Left cardiac atrium (tissue), 4 donors: ENCODE results near the gene TTC12. TPM values are rescaled to one million over a fixed set of nuclear protein-coding genes. Genes with fewer than 3 reads are reported as not detected.

Experiments used
- ATAC-seq, 2 donors: fragments of 200-7000 bp; cut with Tn5 transposase; one replicate each; pipeline ENCODE4 v1.9.1; 2020; ENCODE audit warnings: mild to moderate bottlenecking in 2 of 2, moderate library complexity in 2 of 2
- DNase-seq: peaks from one replicate; pipeline ENCODE4 v3.0.0-alpha.2; 2020
- intact Hi-C, 2 donors: fragments of 100-400 bp; cut with DNase I; formaldehyde crosslinking; loops; one replicate each; pipeline versions ENCODE4 v1.14.1 to v1.15.1; 2022 to 2023
- total RNA-seq, 2 donors: library from RNA; stranded (reverse); fragmentation: NEBNext Ultra II Directional; extraction: Animal tissue kit (Norgen Biotek cat#: 25700); gene quantifications; one replicate each; pipeline ENCODE4 v1.2.1, GENCODE V29; 2021
- donor health status: DM: no; HTN: yes; CAD: no.
- donor health status: DM: no; HTN: yes; CAD: no; lungs with severe emphysema.
- donor health status: DM: yes; HTN: yes; CAD: no.
- donor health status: Dilated cardiomyopathy.

TTC12 gene
- total RNA-seq, 2 donors from 2014 or later: 4.2 to 5.4 TPM

DNA sequence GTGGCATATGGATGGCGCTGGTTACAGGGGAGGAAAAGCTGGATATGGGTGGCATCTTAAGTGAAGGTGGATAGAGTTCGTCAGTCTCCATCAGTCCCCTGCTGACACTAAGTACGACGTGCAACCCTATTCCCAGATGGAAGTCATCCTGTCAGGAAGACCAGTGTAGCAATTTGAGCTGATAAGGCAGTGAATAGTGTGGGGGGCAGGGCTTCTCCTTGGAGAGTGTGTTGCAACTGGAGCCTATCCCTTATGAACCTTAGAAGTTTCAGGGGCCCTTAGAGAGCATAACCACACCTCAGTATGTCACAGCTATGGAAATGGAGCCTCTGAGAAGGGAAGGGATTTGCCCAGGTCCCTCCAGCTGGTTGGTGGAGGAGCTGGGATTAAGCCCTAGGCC lies 37.1 kb downstream of the TTC12 start:
- ATAC-seq: no peak
- no peak for DNase-seq
- intact Hi-C loops: no loop called here

GRCh38 chr11:113356203-113356602 lies 41.8 kb downstream of the TTC12 start:
- DNase-seq (no peak), ATAC-seq (no peak)
- intact Hi-C loops: no loop called here

DNA sequence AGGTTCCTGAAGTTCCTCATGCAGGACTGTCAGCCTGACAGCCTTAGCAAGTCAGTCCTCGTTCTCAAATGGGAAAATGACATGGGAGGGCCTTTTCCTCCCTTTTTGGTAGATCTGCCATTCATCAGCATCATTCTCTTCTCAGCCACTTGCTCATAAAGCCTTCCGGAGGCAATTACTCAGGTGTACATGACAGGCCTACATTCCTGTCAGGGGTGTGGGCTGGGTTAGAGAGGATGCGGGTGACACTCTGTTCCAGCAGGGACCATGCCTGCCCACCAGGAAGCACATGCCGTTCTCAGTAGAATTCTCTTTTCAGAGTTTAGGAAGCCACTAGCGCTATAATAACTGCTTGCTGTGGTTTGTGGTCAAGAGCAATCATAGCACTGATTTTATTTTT lies 49.0 kb downstream of the TTC12 start:
- DNase-seq (no peak), ATAC-seq (no peak)
- intact Hi-C loops: no loop called here

DNA sequence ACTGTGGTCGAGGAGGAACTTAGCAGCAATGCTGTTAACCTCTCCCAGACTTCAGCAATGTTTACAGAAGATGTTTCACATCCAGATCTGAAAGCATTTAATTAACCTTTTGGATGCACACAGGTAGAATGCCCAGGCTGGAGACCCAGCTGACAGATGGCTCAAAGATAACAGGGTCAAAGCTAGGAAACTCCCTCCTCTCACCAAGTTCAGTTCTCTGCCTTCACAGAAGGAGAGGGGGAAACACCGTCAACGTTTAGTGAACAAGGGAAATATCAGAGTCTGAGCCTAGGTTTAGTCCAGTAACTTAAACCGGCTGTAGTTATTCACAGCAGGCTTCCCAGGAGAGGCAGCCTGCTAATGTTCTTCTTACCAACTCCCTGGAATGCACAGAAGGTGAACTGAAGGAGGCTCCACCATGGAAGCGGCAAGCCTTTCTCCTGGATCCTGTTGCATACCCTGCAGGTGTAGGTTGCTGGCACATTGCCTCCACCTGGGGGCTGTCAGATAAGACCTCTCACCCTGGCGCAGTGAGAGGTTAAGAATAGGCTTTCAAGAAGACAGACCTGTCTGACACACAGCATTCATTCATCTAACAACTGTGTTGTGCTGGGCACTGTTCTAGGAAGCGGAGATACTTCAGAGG lies 49.7 kb downstream of the TTC12 start:
- no peak for DNase-seq
- no peak for ATAC-seq
- intact Hi-C loops: no loop called here

DNA sequence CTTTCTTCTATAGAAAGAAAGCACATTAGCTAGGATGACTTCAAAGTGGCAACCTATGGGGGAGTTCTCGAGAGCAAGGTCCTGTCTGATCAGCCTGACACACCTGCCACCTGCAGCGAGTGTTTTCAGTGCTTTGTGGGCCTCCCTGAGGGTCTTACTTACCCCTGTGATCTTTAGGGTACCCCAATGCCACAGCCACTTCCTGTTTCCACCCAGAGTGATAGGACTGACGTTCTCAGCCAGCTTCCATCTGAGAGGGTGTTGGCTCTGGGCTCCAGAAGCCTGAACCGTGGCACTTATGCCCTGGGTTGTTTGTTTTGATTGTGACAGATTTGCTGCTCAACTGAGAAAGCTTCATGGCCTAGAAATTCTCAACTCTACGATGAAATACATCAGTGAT lies 51.5 kb downstream of the TTC12 start:
- ATAC-seq: no peak
- intact Hi-C loops: no loop called here
- DNase-seq: no peak

DNA sequence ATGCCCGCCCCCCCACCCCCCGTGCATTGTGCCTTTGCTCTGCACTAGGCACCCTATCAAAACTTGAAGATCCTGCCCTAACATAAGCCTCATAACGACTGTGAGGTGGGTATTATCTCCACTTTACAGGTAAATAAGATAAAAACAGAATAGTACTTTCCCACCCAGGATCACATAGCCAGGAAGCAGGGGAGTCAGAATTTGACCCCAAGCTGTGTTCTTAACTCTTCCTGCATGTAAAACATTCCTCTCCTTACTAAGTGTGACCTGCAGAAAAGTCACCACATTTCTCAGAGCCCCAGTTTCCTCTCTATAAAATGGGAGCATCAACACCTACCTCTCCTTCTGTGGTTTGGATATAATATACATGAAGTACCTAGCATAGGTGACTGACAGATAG lies 55.0 kb downstream of the TTC12 start:
- DNase-seq (no peak), ATAC-seq (no peak)
- intact Hi-C loops: no loop called here

GRCh38 chr11:113370634-113371033 lies 56.3 kb downstream of the TTC12 start:
- DNase-seq (no peak), ATAC-seq (no peak)
- intact Hi-C loops: no loop called here

GRCh38 chr11:113372309-113372708 lies 57.9 kb downstream of the TTC12 start:
- no peak for ATAC-seq
- intact Hi-C loops: no loop called here
- DNase-seq: no peak

DNA sequence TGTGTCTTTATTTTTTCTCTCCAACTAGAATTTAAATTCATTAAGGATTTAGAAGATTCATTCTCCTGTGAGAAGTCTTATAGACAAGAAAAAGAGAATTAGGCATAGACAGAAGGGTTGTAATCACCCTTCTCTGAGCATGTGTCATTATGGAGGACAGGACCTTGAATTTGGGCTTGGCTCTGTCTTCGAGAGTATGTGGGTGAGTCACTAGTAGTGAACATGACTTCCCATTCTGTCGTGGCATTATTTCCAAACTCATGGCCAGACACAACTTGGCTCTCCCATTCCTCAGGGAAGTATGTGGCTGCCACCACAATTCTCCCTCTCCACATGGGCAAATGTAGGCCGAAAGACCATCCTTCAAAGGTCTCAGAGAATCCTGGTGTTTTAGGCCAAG lies 58.9 kb downstream of the TTC12 start:
- intact Hi-C loops: no loop called here
- ATAC-seq (peak in 1 of 2 donors; percentile 62), DNase-seq (no peak)

GRCh38 chr11:113373981-113374560 lies 59.7 kb downstream of the TTC12 start:
- intact Hi-C loops: no loop called here

DNA sequence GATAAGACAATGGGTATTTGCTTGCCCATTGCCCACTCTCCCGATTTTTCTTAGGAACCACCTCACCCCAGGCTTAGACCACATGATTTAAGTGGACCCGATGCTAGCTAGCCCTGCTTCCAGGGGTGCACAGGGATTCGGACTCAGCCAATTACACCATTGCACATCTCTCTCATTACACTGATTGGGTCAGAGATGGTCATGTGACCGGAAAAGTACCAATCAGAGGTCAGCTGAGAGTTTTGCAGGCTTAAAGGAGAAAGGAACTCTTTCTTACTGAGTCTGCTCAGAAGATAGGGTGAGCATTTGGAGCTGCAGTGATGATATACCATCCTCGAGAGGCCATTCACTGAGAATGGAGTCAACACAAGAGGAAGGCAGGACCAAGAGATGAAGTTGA lies 61.0 kb downstream of the TTC12 start:
- intact Hi-C loops: no loop called here
- DNase-seq: no peak
- ATAC-seq: no peak

More at GRCh38 chr11:113373981-113374560, 59.7 kb downstream of the TTC12 start:
- peak in 1 of 2 donors; percentile 63 for ATAC-seq
- DNase-seq: no peak

DNA sequence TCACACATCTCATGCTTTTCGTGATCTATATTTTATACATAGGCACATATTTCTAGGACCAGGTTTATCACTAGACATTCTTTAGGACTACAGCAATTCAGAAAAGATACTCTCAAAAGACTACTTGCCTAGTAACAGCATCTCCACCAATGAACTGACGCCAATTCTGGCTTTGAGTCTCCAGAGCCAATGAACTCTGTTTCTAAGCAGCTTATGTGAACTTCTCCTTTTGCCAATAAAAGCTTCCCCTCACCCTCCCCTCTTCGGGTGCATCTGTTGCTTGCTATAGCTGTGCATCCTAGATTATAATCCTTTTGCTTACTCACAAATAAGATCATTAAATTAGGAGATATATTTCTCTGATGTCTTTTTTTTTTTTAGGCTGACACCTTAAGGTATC lies 61.8 kb downstream of the TTC12 start:
- DNase-seq (no peak), ATAC-seq (no peak)
- intact Hi-C loops: no loop called here

- DNase-seq (no peak), ATAC-seq (no peak)
- intact Hi-C loops: no loop called here
Observed at GRCh38 chr11:113377681-113378412, 63.5 kb downstream of the TTC12 start.

- intact Hi-C loops: no loop called here
- ATAC-seq: no peak
- no peak for DNase-seq
Observed at GRCh38 chr11:113378692-113379091, 64.3 kb downstream of the TTC12 start.

GRCh38 chr11:113382121-113382520 lies 67.7 kb downstream of the TTC12 start:
- no peak for ATAC-seq
- intact Hi-C loops: no loop called here
- no peak for DNase-seq

DNA sequence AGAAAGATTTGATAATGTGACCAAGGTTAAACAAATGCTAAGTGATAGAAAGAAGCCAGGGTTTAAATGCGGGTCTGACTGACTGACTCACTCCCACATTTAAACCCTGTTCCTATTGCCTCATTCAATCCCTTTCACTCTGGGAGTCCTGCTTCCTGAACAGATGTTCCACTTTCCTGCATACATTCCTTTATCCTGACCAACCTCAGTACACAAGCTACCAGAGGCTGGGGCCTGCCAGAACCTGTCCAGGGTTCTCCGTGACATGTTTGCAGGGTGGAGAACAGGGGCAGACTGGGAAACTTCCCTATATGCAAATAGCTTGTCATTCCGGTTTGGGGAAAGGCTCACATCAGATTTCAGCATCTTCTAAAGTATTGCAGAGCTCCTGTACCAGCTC lies 70.2 kb downstream of the TTC12 start:
- ATAC-seq: no peak
- intact Hi-C loops: no loop called here
- no peak for DNase-seq

- ATAC-seq (no peak), DNase-seq (no peak)
- intact Hi-C loops: no loop called here
Observed at GRCh38 chr11:113385749-113386148, 71.4 kb downstream of the TTC12 start.

GRCh38 chr11:113386866-113387265 lies 72.5 kb downstream of the TTC12 start:
- no peak for DNase-seq

GRCh38 chr11:113387605-113388211 lies 73.3 kb downstream of the TTC12 start, which contains the start of gene ANKK1:
Gene ANKK1 (plus strand): TSS chr11:113387779. CDS start chr11:113387885, 106 bp downstream.
- intact Hi-C loops: no loop called here
- ATAC-seq (no peak), DNase-seq (no peak)

More at GRCh38 chr11:113386866-113387265, 72.5 kb downstream of the TTC12 start:
- intact Hi-C loops: no loop called here
- ATAC-seq: no peak

- intact Hi-C loops: no loop called here
- no peak for ATAC-seq
- no peak for DNase-seq
Observed at GRCh38 chr11:113389272-113389671, 74.9 kb downstream of the TTC12 start.
